Panc1 (cell line): ENCODE results near the gene HCRTR1. TPM values are rescaled to one million over a fixed set of nuclear protein-coding genes. Genes with fewer than 3 reads are reported as not detected.

ENCODE experiments used
- ATAC-seq: fragments of 200-7000 bp; cut with Tn5 transposase; 2 replicates; pipeline ENCODE4 v1.9.1; 2020; ENCODE audit warnings: mild to moderate bottlenecking, moderate library complexity
- BruUV-seq: library from RNA; stranded (reverse); fragments of 400-500 nt; replicated peaks from 2 replicates; lab custom pipeline; 2021; lab: Mats Ljungman, UMichigan
- CTCF ChIA-PET: fragments of 300-600 bp; sonication (Branson Sonifier 250); formaldehyde crosslinking; loops from one replicate; lab custom pipeline; 2022; ENCODE audit warnings: antibody characterized with exemption; lab: Charles Lee
- POLR2A ChIA-PET: fragments of 300-600 bp; sonication (Branson Sonifier 250); formaldehyde crosslinking; loops from one replicate; lab custom pipeline; 2022; ENCODE audit warnings: antibody characterized with exemption; lab: Charles Lee
- DNase-seq: peaks from one replicate; pipeline ENCODE4 v3.0.0-alpha.2; 2010; ENCODE audit warnings: low read depth, low spot score
- H3K27ac ChIP-seq: 2 replicates; pipeline ENCODE4 v1.5.1; 2011; ENCODE audit warnings: mild to moderate bottlenecking, low read length, inconsistent platforms
- H3K27me3 ChIP-seq: fragments of 200-500 bp; sonication (Bioruptor generic); 2 replicates; pipeline ENCODE4 v1.6.0; 2014; ENCODE audit warnings: low read length, inconsistent platforms; ENCODE audit not compliant: control insufficient read depth, insufficient read depth
- H3K36me3 ChIP-seq: fragments of 200-500 bp; sonication (Bioruptor generic); 2 replicates; pipeline ENCODE4 v1.5.1; 2014; ENCODE audit warnings: inconsistent platforms, mild to moderate bottlenecking, low read length, moderate library complexity; ENCODE audit not compliant: control insufficient read depth, insufficient read depth
- H3K4me1 ChIP-seq: 2 replicates; pipeline ENCODE4 v1.5.1; 2011; ENCODE audit warnings: inconsistent platforms, mild to moderate bottlenecking, low read length, moderate library complexity; ENCODE audit not compliant: control insufficient read depth, insufficient read depth
- H3K4me3 ChIP-seq, 2 experiments: 2 replicates each; pipeline ENCODE4 v1.5.1; 2011 to 2012; ENCODE audit warnings: low read depth in 2 of 2, low read length in 2 of 2, mild to moderate bottlenecking in 2 of 2, inconsistent platforms in 1 of 2, moderate library complexity in 1 of 2
- H3K9me3 ChIP-seq: fragments of 200-500 bp; sonication (Bioruptor generic); 2 replicates; pipeline ENCODE4 v1.5.1; 2014; ENCODE audit warnings: low read depth, mild to moderate bottlenecking, inconsistent platforms, low read length, moderate library complexity; ENCODE audit not compliant: control insufficient read depth, insufficient read depth
- POLR2AphosphoS5 ChIP-seq: IDR thresholded peaks from 2 replicates; pipeline ENCODE4 v1.6.1; 2012; ENCODE audit warnings: mild to moderate bottlenecking, low read depth, low read length, moderate library complexity
- SIN3A ChIP-seq: IDR thresholded peaks from 2 replicates; pipeline ENCODE4 v1.6.1; 2012; ENCODE audit warnings: low read depth, mild to moderate bottlenecking, low read length, moderate library complexity, borderline replicate concordance; ENCODE audit not compliant: insufficient read depth
- TCF7L2 ChIP-seq: IDR thresholded peaks from 2 replicates; pipeline ENCODE4 v1.6.1; 2011; ENCODE audit warnings: mild to moderate bottlenecking, low read depth, low read length, inconsistent platforms
- in situ Hi-C: cut with HindIII; loops from 2 replicates; pipeline ENCODE4 v1.10.0; 2016; ENCODE audit warnings: low sequenced_read_pairs, low pct_unique_long_range_greater_than_20kb
- intact Hi-C: fragments of 100-400 bp; cut with micrococcal nuclease; formaldehyde crosslinking; loops from one replicate; pipeline ENCODE4 v1.10.0; 2022; ENCODE audit not compliant: unreplicated experiment
- total RNA-seq: library from RNA; stranded (reverse); gene quantifications from one replicate; pipeline ENCODE4 v1.2.1, GENCODE V29; 2021; ENCODE audit not compliant: unreplicated experiment
- TF ChIP-seq, protein P1 (sequence below), 2 experiments: IDR thresholded peaks; 2 replicates each; pipeline ENCODE4 v1.6.1; 2011 to 2012; ENCODE audit warnings: low read depth in 2 of 2, control low read depth in 1 of 2, low read length in 1 of 2, mild to moderate bottlenecking in 1 of 2, moderate library complexity in 1 of 2; ENCODE audit not compliant: insufficient read depth in 1 of 2
- TF ChIP-seq, protein P2 (sequence below): fragments of 450-650 bp; IDR thresholded peaks from 2 replicates; pipeline ENCODE4 v1.5.1; 2017; ENCODE audit warnings: mild to moderate bottlenecking

The HCRTR1 gene
- total RNA-seq, 1 experiment from 2014 or later = 0.18 TPM

DNA sequence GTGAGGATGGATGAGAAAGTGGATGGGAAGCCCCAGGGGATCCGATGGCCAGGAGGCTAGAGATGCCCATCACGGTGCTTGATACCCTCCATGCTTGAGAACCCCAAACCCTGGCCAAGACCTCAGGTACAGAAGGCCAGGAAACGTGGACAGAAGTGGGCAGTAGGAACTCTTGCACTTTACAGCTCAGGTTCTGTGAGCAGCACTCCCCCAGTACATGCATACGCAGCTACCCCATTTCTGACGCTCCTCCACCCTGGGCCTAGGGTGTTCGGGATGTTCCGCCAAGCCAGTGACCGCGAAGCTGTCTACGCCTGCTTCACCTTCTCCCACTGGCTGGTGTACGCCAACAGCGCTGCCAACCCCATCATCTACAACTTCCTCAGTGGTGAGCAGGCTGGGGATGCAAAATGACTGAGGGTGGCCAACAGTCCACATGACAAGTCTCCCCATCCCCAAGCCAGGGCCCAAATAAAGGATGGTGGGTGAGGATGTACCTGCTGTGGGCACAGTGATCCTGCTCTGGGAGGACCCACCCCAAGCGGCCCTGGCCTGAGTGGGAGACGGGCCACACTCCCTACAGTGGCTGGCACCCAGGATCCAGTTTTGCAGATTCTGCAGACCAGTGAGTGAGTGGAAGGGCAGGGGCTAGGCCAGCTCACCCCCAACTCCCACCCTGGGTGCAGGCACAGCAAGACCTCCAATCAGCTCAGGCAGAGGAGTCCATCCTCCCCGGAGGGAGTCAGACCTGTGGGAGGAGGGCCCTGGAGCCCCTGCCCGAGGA is 7.4 kb downstream of the HCRTR1 start:
- DNase-seq (no peak), ATAC-seq (no peak)
- no TSS peak for BruUV-seq
- in situ Hi-C loops (no loop called here), intact Hi-C loops (no loop called here)
- H3K9me3 ChIP-seq = no peaks in the 10 kb centered on the region
- no peak overlapping the region for H3K27ac ChIP-seq
- CTCF ChIA-PET = no interaction called here
- H3K4me3 ChIP-seq = no peak overlapping the region
- H3K4me1 ChIP-seq = no peaks in the 10 kb centered on the region
- POLR2A ChIA-PET = no interaction called here
- no peaks in the 10 kb centered on the region for H3K36me3 ChIP-seq
- no peaks in the 10 kb centered on the region for H3K27me3 ChIP-seq
- TF ChIP-seq TCF7L2 (no peak), POLR2AphosphoS5 (no peak), SIN3A (no peak)
- TF ChIP-seq, protein P1, sequence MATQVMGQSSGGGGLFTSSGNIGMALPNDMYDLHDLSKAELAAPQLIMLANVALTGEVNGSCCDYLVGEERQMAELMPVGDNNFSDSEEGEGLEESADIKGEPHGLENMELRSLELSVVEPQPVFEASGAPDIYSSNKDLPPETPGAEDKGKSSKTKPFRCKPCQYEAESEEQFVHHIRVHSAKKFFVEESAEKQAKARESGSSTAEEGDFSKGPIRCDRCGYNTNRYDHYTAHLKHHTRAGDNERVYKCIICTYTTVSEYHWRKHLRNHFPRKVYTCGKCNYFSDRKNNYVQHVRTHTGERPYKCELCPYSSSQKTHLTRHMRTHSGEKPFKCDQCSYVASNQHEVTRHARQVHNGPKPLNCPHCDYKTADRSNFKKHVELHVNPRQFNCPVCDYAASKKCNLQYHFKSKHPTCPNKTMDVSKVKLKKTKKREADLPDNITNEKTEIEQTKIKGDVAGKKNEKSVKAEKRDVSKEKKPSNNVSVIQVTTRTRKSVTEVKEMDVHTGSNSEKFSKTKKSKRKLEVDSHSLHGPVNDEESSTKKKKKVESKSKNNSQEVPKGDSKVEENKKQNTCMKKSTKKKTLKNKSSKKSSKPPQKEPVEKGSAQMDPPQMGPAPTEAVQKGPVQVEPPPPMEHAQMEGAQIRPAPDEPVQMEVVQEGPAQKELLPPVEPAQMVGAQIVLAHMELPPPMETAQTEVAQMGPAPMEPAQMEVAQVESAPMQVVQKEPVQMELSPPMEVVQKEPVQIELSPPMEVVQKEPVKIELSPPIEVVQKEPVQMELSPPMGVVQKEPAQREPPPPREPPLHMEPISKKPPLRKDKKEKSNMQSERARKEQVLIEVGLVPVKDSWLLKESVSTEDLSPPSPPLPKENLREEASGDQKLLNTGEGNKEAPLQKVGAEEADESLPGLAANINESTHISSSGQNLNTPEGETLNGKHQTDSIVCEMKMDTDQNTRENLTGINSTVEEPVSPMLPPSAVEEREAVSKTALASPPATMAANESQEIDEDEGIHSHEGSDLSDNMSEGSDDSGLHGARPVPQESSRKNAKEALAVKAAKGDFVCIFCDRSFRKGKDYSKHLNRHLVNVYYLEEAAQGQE (IDR thresholded peaks at IDR 0.05; ENCODE audit: insufficient read depth in 1 of 2, low read depth in 2 of 2, low read length in 1 of 2) = no peak
- TF ChIP-seq, protein P2, sequence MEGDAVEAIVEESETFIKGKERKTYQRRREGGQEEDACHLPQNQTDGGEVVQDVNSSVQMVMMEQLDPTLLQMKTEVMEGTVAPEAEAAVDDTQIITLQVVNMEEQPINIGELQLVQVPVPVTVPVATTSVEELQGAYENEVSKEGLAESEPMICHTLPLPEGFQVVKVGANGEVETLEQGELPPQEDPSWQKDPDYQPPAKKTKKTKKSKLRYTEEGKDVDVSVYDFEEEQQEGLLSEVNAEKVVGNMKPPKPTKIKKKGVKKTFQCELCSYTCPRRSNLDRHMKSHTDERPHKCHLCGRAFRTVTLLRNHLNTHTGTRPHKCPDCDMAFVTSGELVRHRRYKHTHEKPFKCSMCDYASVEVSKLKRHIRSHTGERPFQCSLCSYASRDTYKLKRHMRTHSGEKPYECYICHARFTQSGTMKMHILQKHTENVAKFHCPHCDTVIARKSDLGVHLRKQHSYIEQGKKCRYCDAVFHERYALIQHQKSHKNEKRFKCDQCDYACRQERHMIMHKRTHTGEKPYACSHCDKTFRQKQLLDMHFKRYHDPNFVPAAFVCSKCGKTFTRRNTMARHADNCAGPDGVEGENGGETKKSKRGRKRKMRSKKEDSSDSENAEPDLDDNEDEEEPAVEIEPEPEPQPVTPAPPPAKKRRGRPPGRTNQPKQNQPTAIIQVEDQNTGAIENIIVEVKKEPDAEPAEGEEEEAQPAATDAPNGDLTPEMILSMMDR = no peak

DNA sequence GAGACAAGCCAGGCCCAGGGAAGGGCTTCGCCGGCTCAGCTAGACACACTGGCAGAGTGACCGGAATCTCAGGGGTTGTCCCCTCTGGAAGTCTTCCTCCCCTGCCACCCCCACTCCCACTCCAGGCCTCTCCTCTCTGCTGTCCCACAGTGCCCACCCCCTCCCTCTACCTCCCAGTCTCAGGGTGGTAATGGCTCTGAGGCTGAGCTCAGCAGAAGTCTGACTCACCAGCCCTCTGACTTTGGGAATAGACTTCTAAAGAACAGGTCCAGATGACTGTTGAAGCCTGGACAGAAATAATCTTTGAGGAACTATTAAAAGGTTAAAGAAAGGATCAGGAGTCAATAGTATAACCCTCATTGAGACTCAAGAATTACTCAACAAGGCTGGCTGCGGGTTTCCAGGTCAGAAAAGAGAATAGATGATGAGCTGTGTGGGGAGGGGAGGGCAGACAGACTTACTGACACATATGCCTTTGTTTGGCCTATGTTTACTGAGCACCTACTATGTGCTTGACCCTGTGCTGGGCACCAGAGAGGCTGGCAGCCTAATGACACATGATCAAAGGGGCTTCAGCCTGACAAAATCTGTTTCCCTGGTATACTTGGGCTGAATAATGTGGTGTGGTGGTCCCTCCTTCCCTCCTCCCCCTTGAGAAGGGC is 8.2 kb downstream of the HCRTR1 start:
- ATAC-seq (no peak), DNase-seq (no peak)
- TF ChIP-seq SIN3A (no peak), POLR2AphosphoS5 (no peak), TCF7L2 (no peak)
- TF ChIP-seq, protein P1 (IDR thresholded peaks at IDR 0.05; ENCODE audit: insufficient read depth in 1 of 2, low read depth in 2 of 2, low read length in 1 of 2) = no peak
- TF ChIP-seq, protein P2 = no peak
- Histone ChIP-seq H3K27ac (no peak overlapping the region), H3K9me3 (no peaks in the 10 kb centered on the region), H3K27me3 (no peaks in the 10 kb centered on the region), H3K36me3 (no peaks in the 10 kb centered on the region), H3K4me1 (no peaks in the 10 kb centered on the region), H3K4me3 (no peak overlapping the region)
- in situ Hi-C loops (no loop called here), intact Hi-C loops (no loop called here)
- no TSS peak for BruUV-seq
- ChIA-PET CTCF (interaction anchor here (0.6 kb wide), 1 partner anchor 164 kb away, joined by 3 read pairs; no protein-coding TSS in a partner anchor), POLR2A (no interaction called here)
